B cell (primary cell): ENCODE measurements around the gene GCHFR. TPM values are rescaled to one million over a fixed set of nuclear protein-coding genes. Genes with fewer than 3 reads are reported as not detected.

ENCODE experiments used
- ATAC-seq: fragments of 200-7000 bp; cut with Tn5 transposase; one replicate; pipeline ENCODE4 v1.10.0; 2021; ENCODE audit warnings: low read depth, mild to moderate bottlenecking, moderate number of reproducible peaks, moderate library complexity
- CTCF ChIA-PET: fragments of 350-600 bp; sonication (Branson Sonifier 250); formaldehyde crosslinking; loops from one replicate; lab custom pipeline; 2021; ENCODE audit warnings: antibody characterized with exemption, inconsistent platforms; lab: Charles Lee
- POLR2A ChIA-PET: fragments of 350-600 bp; sonication (Branson Sonifier 250); formaldehyde crosslinking; loops from one replicate; lab custom pipeline; 2021; ENCODE audit warnings: antibody characterized with exemption; lab: Charles Lee
- DNase-seq: peaks from one replicate; pipeline ENCODE4 v3.0.0; 2013
- H2AFZ ChIP-seq: 2 replicates; pipeline ENCODE4 v1.6.1; 2012; ENCODE audit warnings: mild to moderate bottlenecking, low read depth, low read length; ENCODE audit not compliant: insufficient read depth, poor library complexity, severe bottlenecking
- H3K27ac ChIP-seq, 2 donors: 1 replicate in 1 of 2; 2 replicates in 1 of 2; pipeline ENCODE4 v1.5.1; 2012 to 2013; ENCODE audit warnings: low read length in 2 of 2, mild to moderate bottlenecking in 2 of 2, moderate library complexity in 1 of 2
- H3K27me3 ChIP-seq, 4 experiments: fragments of 200-600 bp in 1 of 4; sonication (generic) in 1 of 4; replicated peaks in 1 of 4; 1 replicate in 2 of 4; 2 replicates in 2 of 4; pipeline versions ENCODE4 v1.6.1 to v1.7.0; 2013 to 2016; ENCODE audit warnings: low read length in 3 of 4, mild to moderate bottlenecking in 2 of 4, mixed read lengths in 1 of 4, moderate library complexity in 1 of 4; ENCODE audit not compliant: insufficient read depth in 4 of 4, control insufficient read depth in 3 of 4; ENCODE audit errors: control extremely low read depth in 1 of 4
- H3K36me3 ChIP-seq, 2 experiments: replicated peaks in 1 of 2; 1 replicate in 1 of 2; 2 replicates in 1 of 2; pipeline versions ENCODE4 v1.6.1 to v1.7.1; 2013; ENCODE audit warnings: low read length in 1 of 2; ENCODE audit not compliant: insufficient read depth in 2 of 2, control insufficient read depth in 1 of 2; ENCODE audit errors: control extremely low read depth in 1 of 2, extremely low read depth in 1 of 2
- H3K4me1 ChIP-seq, 2 donors: fragments of 200-600 bp in 1 of 2; sonication (generic) in 1 of 2; 1 replicate in 1 of 2; 2 replicates in 1 of 2; pipeline versions ENCODE4 v1.5.1 to v1.6.1; 2013 to 2017; ENCODE audit warnings: low read length in 2 of 2; ENCODE audit not compliant: control insufficient read depth in 2 of 2, insufficient read depth in 2 of 2
- H3K4me2 ChIP-seq: replicated peaks from 2 replicates; pipeline ENCODE3; 2012; ENCODE audit warnings: mild to moderate bottlenecking, low read depth, low read length; ENCODE audit not compliant: poor library complexity, severe bottlenecking
- H3K4me3 ChIP-seq, 5 experiments: fragments of 200-600 bp in 1 of 5; sonication (generic) in 1 of 5; 1 replicate in 3 of 5; 2 replicates in 2 of 5; pipeline versions ENCODE4 v1.5.1 to v1.7.0; 2011 to 2016; ENCODE audit warnings: low read length in 4 of 5, mild to moderate bottlenecking in 4 of 5, low read depth in 2 of 5, control low read depth in 1 of 5, moderate library complexity in 1 of 5; ENCODE audit not compliant: insufficient read depth in 1 of 5; ENCODE audit errors: control extremely low read depth in 1 of 5, extremely low read depth in 1 of 5
- H3K79me2 ChIP-seq: fragments of 200-600 bp; sonication (generic); one replicate; pipeline ENCODE4 v1.6.0; 2016; ENCODE audit warnings: low read length; ENCODE audit not compliant: control insufficient read depth, insufficient read depth
- H3K9ac ChIP-seq: fragments of 200-600 bp; sonication (generic); 2 replicates; pipeline ENCODE4 v1.6.1; 2017; ENCODE audit warnings: mild to moderate bottlenecking, low read length, moderate library complexity
- H3K9me3 ChIP-seq, 3 donors: one replicate each; pipeline versions ENCODE4 v1.6.1 to v1.7.1; 2013; ENCODE audit warnings: low read length in 2 of 3; ENCODE audit not compliant: control insufficient read depth in 2 of 3, insufficient read depth in 1 of 3; ENCODE audit errors: control extremely low read depth in 1 of 3
- H4K20me1 ChIP-seq: 2 replicates; pipeline ENCODE4 v1.6.0; 2012; ENCODE audit warnings: mild to moderate bottlenecking, low read length; ENCODE audit not compliant: insufficient read depth, control insufficient read depth, poor library complexity, severe bottlenecking
- H3K27ac Mint-ChIP-seq: one replicate; pipeline ENCODE4 v1.8.0; 2021; ENCODE audit warnings: mixed read lengths
- H3K27me3 Mint-ChIP-seq: one replicate; pipeline ENCODE4 v1.8.0; 2021; ENCODE audit warnings: mixed read lengths
- H3K4me1 Mint-ChIP-seq: one replicate; pipeline ENCODE4 v1.8.0; 2021; ENCODE audit warnings: mixed read lengths
- H3K4me3 Mint-ChIP-seq: one replicate; pipeline ENCODE4 v1.8.0; 2021; ENCODE audit warnings: mixed read lengths
- H3K9me3 Mint-ChIP-seq: one replicate; pipeline ENCODE4 v1.8.0; 2022; ENCODE audit warnings: mixed read lengths; ENCODE audit not compliant: insufficient read depth
- EZH2 ChIP-seq: IDR thresholded peaks from 2 replicates; pipeline ENCODE4 v1.6.1; 2012; ENCODE audit warnings: borderline replicate concordance, low read depth, mild to moderate bottlenecking, moderate library complexity, low read length; ENCODE audit not compliant: insufficient read depth, poor library complexity, severe bottlenecking
- WGBS: methylation state at CpG from one replicate; pipeline ENCODE4 v1.1.5; 2013; ENCODE audit warnings: missing lambda C conversion rate; ENCODE audit not compliant: insufficient coverage; 5-methylcytosine and 5-hydroxymethylcytosine counted together
- intact Hi-C: fragments of 100-400 bp; cut with micrococcal nuclease; formaldehyde crosslinking; loops from one replicate; pipeline ENCODE4 v1.10.0; 2022
- polyA plus RNA-seq: library from polyadenylated mRNA; depleted of rRNA; stranded (reverse); fragments of >200 nt; gene quantifications from 2 replicates; pipeline ENCODE4 v1.2.3, GENCODE V29; 2012
- total RNA-seq, 2 donors: library from RNA; stranded (reverse); fragments of 120-200 nt in 1 of 2; gene quantifications; 1 replicate in 1 of 2; 2 replicates in 1 of 2; pipeline versions ENCODE4 v1.2.3 to v1.2.4, GENCODE V29; 2013 to 2022
- TF ChIP-seq, protein P1 (sequence below): fragments of 200-600 bp; IDR thresholded peaks from one replicate; pipeline ENCODE4 v1.8.0; 2022; ENCODE audit warnings: antibody characterized with exemption, mild to moderate bottlenecking

GCHFR gene
- total and polyA plus RNA-seq, 2 donors (not counting 1 experiment from before 2014, with no cell fraction given), result 14.3 to 23.7 TPM

DNA sequence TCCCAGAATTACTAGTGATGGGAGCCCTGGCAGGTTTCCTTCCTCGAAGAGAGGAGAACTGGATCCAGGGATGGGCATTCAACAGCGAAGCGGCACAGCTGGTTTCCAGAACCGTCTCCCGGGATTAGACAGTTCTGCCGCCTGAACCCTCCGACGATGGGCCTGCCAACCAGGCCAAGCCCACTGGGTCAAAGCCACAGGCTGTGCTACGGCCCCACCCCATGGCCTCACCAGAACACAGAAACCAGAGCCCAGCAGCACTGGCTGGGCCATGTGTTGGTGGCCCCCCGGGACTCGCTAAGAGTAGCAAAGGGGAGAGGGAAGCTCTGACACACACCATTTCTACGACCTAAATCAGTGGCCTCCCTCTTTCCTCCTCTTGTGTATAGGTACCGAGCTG lies 8.1 kb downstream of the GCHFR start:
- intact Hi-C loops, result no loop called here
- no peak for DNase-seq
- Histone ChIP-seq H3K4me3 (no peak overlapping the region), H3K36me3 (peaks cover 0 to 42% of the 10 kb centered on the region in 2 experiments), H3K4me1 (peaks cover 34 to 43% of the 10 kb centered on the region in 2 donors), H4K20me1 (no peaks in the 10 kb centered on the region), H3K9me3 (no peaks in the 10 kb centered on the region), H3K27me3 (no peaks in the 10 kb centered on the region), H3K9ac (no peak overlapping the region), H3K79me2 (no peaks in the 10 kb centered on the region), H3K27ac (peak overlapping the region in 1 of 2 donors; percentile 26), H2AFZ (no peak overlapping the region), H3K4me2 (no peak overlapping the region)
- Mint-ChIP-seq H3K4me3 (no peak overlapping the region), H3K9me3 (no peaks in the 10 kb centered on the region), H3K4me1 (peaks cover 38% of the 10 kb centered on the region), H3K27me3 (no peaks in the 10 kb centered on the region), H3K27ac (peak overlapping the region; percentile 39)
- TF ChIP-seq, protein P1, sequence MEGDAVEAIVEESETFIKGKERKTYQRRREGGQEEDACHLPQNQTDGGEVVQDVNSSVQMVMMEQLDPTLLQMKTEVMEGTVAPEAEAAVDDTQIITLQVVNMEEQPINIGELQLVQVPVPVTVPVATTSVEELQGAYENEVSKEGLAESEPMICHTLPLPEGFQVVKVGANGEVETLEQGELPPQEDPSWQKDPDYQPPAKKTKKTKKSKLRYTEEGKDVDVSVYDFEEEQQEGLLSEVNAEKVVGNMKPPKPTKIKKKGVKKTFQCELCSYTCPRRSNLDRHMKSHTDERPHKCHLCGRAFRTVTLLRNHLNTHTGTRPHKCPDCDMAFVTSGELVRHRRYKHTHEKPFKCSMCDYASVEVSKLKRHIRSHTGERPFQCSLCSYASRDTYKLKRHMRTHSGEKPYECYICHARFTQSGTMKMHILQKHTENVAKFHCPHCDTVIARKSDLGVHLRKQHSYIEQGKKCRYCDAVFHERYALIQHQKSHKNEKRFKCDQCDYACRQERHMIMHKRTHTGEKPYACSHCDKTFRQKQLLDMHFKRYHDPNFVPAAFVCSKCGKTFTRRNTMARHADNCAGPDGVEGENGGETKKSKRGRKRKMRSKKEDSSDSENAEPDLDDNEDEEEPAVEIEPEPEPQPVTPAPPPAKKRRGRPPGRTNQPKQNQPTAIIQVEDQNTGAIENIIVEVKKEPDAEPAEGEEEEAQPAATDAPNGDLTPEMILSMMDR, result no peak
- TF ChIP-seq EZH2, result no peak
- ChIA-PET CTCF (interaction anchor here (0.6 to 9.6 kb wide), 6 partner anchors 8 to 77 kb away, joined by 3 to 99 read pairs (median 4); partner anchors contain the start of gene RAD51), POLR2A (interaction anchor here (0.6 kb wide), 1 partner anchor 421 kb away, joined by 8 read pairs; no protein-coding TSS in a partner anchor)
- WGBS, result 92% methylated on average over 6 of the region's 13 CpGs
- no peak for ATAC-seq

DNA sequence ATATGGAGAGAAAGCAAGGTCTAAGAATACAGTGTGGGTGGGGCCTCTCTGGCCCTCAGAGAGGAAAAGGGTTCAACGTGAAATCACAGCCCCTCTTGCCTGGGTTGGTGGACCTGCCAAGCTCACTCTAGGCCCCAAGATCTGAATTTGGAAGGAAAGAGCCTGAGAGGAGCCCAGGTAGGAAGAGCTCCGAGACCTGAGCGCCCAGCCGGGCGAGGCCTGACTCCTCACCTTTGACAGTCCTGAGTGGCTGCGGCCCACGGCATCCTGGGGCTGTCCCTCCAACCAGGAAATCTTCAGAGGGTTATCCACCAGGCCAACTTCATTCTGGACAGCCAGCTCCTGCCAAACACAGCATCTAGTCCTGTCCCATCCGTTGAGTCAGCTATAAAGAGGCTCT lies 9.6 kb downstream of the GCHFR start:
- Histone ChIP-seq H3K9me3 (no peaks in the 10 kb centered on the region), H3K4me1 (peaks cover 28 to 36% of the 10 kb centered on the region in 2 donors), H4K20me1 (no peaks in the 10 kb centered on the region), H3K79me2 (no peaks in the 10 kb centered on the region), H3K4me2 (no peak overlapping the region), H3K9ac (no peak overlapping the region), H3K27ac (no peak overlapping the region), H2AFZ (no peak overlapping the region), H3K36me3 (peaks cover 0 to 44% of the 10 kb centered on the region in 2 experiments), H3K4me3 (no peak overlapping the region), H3K27me3 (no peaks in the 10 kb centered on the region)
- peaks cover 34% of the 10 kb centered on the region for H3K4me1 Mint-ChIP-seq
- ChIA-PET CTCF (interaction anchor here (9.6 kb wide), 1 partner anchor 11 kb away, joined by 99 read pairs; no protein-coding TSS in a partner anchor), POLR2A (interaction anchor here (0.7 kb wide), 1 partner anchor 79 kb away, joined by 11 read pairs; no protein-coding TSS in a partner anchor)
- TF ChIP-seq EZH2, result no peak
- TF ChIP-seq, protein P1, result no peak
- H3K27me3 Mint-ChIP-seq, result no peaks in the 10 kb centered on the region
- DNase-seq (no peak), ATAC-seq (no peak)
- intact Hi-C loops, result no loop called here
- H3K9me3 Mint-ChIP-seq, result no peaks in the 10 kb centered on the region
- no peak overlapping the region for H3K4me3 Mint-ChIP-seq
- no peak overlapping the region for H3K27ac Mint-ChIP-seq
- WGBS, result 95% methylated on average over 7 of the region's 8 CpGs
